Gastroesophageal sphincter (tissue), 3 donors: ENCODE data around the gene ADAMTSL2.

Experiments
- POLR2A ChIP-seq, 2 donors: fragments of 450-650 bp; IDR thresholded peaks; one replicate each; pipeline ENCODE4 v1.6.1; 2017; ENCODE audit warnings: antibody characterized with exemption in 2 of 2, mild to moderate bottlenecking in 2 of 2, moderate library complexity in 1 of 2
- POLR2AphosphoS5 ChIP-seq: sonication (generic); formaldehyde crosslinking; IDR thresholded peaks from one replicate; pipeline ENCODE4 v1.6.1; 2017; ENCODE audit warnings: antibody characterized with exemption
- TF ChIP-seq, protein P1 (sequence below), 4 experiments: fragments of 200-600 bp in 2 of 4; fragments of 450-650 bp in 2 of 4; sonication (generic) in 1 of 4; IDR thresholded peaks; one replicate each; pipeline ENCODE4 v1.5.1; 2017 to 2019; ENCODE audit warnings: antibody characterized with exemption in 4 of 4, mild to moderate bottlenecking in 2 of 4, moderate library complexity in 2 of 4

DNA sequence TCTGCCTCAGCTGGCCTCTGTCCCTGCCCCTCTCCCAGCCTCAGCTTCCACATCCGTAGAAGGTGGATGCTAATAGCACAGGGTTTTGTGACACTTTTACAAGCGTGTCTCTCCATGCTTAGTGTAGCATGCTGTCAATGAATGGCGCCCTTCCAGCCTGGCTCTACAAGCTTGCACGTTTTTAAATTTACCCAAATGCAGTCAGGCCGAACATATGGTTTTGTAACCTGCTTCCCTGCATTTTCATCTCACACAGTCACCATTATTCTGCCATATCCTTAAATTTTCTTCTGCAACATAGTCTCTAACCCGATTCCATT is 45.9 kb downstream of the ADAMTSL2 start:
- TF ChIP-seq, protein P1, sequence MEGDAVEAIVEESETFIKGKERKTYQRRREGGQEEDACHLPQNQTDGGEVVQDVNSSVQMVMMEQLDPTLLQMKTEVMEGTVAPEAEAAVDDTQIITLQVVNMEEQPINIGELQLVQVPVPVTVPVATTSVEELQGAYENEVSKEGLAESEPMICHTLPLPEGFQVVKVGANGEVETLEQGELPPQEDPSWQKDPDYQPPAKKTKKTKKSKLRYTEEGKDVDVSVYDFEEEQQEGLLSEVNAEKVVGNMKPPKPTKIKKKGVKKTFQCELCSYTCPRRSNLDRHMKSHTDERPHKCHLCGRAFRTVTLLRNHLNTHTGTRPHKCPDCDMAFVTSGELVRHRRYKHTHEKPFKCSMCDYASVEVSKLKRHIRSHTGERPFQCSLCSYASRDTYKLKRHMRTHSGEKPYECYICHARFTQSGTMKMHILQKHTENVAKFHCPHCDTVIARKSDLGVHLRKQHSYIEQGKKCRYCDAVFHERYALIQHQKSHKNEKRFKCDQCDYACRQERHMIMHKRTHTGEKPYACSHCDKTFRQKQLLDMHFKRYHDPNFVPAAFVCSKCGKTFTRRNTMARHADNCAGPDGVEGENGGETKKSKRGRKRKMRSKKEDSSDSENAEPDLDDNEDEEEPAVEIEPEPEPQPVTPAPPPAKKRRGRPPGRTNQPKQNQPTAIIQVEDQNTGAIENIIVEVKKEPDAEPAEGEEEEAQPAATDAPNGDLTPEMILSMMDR (IDR thresholded peaks at IDR 0.05): no peak
- no peak for TF ChIP-seq POLR2A (IDR thresholded peaks at IDR 0.05)
- TF ChIP-seq POLR2AphosphoS5: no peak
